ENCODE data around the gene ELOVL5. TPM values are rescaled to one million over a fixed set of nuclear protein-coding genes. Genes with fewer than 3 reads are reported as not detected.

Gene ELOVL5
- total RNA-seq, 4 donors from 2014 or later, result 178 to 351 (median 263) TPM

DNA sequence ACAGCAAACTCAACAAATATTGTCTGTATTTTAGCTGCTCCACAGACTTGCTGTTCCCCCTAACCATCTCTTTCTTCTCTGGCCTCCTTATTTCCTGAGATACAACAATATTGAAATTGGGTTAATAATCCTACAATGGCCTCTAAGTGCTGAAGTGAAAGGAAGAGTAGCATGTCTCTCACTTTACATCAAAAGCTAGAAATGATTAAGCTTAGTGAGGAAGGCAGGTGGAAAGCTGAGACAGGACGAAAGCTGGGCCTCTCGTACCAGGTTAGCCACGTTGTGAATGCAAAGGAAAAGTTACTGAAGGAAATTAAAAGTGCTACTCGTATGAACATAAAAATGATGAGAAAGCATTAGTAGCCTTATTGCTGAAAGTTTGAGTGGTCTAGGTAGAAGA is 63.8 kb downstream of the ELOVL5 start:
- TF ChIP-seq CTCF (IDR thresholded peaks at IDR 0.05; ENCODE audit: low read depth), result no peak

- no peak for TF ChIP-seq CTCF (IDR thresholded peaks at IDR 0.05; ENCODE audit: low read depth)
These were observed 66.0 kb downstream of the ELOVL5 start for GRCh38 chr6:53282741-53283140.

- TF ChIP-seq CTCF (IDR thresholded peaks at IDR 0.05; ENCODE audit: low read depth), result no peak
These were observed 66.5 kb downstream of the ELOVL5 start for GRCh38 chr6:53282234-53282633.

GRCh38 chr6:53281518-53282215 is 67.1 kb downstream of the ELOVL5 start:
- TF ChIP-seq CTCF (IDR thresholded peaks at IDR 0.05; ENCODE audit: low read depth), result no peak

GRCh38 chr6:53280207-53280606 is 68.5 kb downstream of the ELOVL5 start:
- no peak for TF ChIP-seq CTCF (IDR thresholded peaks at IDR 0.05; ENCODE audit: low read depth)

DNA sequence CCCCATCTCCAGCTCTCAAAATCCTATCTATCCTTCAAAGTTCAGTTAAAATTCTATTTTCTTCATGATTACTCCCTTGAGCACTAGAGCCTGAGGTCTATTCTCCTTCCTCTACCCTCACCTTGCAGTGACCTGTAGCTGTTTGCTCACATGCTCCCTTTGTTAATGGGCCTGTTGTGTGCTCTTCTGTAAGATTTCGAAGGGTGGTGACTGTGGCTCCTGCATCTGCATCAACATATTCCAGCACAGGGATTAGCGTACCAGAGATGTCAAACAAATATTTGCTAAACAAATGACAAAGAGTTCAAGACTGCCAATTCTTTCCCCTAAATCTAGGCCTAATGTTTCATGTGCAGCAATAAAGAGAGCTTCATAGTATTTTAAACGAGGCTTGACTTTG is 69.5 kb downstream of the ELOVL5 start:
- no peak for TF ChIP-seq CTCF (IDR thresholded peaks at IDR 0.05; ENCODE audit: low read depth)

DNA sequence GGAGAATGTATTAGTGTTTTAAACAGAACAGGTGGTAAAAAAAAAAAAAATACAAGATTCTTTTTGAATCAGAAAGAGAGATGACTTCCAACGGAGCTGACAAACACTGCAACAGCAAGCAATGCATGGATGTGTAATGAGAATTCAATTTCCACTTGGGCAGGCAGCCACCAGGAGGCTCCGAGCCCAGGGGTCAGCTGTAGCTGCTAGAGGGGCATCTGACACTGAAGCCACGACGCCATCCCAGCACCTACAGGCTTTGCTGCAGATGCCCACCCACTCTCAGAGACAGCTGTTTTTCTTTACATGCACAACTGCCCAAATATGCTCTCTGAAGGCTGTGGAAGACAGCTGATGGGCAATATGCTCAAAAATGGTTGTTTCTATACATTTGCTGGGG is 75.4 kb downstream of the ELOVL5 start:
- no peak for TF ChIP-seq CTCF (IDR thresholded peaks at IDR 0.05; ENCODE audit: low read depth)

Data from subcutaneous adipose tissue (tissue), 4 donors.